ENCODE results near the gene ETV4. TPM values are rescaled to one million over a fixed set of nuclear protein-coding genes. Genes with fewer than 3 reads are reported as not detected.

Gene ETV4
- total and polyA plus RNA-seq, 2 of the 13 experiments (the other 11 are each of a cell fraction or from before 2014, with no cell fraction given), result 128 to 330 TPM

DNA sequence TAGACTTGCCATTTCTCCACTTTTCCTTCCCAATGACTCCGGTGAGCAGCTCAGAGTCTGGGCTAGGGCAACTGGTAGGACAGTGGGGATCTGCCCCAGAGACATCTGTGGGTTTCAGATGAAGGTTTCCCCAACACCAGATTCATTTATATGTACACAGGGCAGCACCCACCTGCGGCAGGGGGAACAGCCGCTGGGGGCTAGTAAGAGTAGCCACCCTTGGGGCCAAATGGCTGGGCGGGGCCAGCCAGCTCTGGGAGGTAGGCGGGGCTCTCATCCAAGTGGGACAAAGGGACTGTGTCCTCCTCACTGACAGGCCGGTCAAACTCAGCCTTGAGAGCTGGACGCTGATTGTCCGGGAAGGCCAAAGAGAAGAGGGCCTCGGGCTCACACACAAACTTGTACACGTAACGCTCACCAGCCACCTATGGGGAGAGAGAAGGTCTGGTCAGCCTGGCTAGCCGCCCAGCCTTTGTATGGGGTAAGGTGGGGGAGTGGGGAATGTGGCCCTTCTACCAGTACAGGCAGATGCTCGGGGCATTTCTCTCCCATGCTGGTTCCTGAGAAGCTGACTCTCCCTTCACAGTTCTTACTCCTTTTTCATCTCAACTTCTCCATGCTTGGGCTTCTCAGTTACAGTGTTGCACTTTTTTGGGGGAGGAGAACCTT is 17.7 kb downstream of the ETV4 start (continued):
- TF ChIP-seq TBL1XR1 (IDR thresholded peaks at IDR 0.05; ENCODE audit: borderline replicate concordance, low read length, partially characterized antibody), result no peak
- no peak for TF ChIP-seq ZNF549 (CRISPR knock-in tag; IDR thresholded peaks at IDR 0.05)
- TF ChIP-seq HCFC1 (IDR thresholded peaks at IDR 0.05; ENCODE audit: low read depth, low read length), result 0 out of 2 replicates have a peak, but pooled peaks have one; percentile 7
- 0 out of 2 replicates have a peak, but pooled peaks have one; percentile 42 for TF ChIP-seq ZNF709 (CRISPR knock-in tag; IDR thresholded peaks at IDR 0.05)
- TF ChIP-seq TCF7 (IDR thresholded peaks at IDR 0.05; ENCODE audit: low read depth), result 0 out of 2 replicates have a peak, but pooled peaks have one; percentile 14
- TF ChIP-seq ZNF333 (CRISPR knock-in tag; IDR thresholded peaks at IDR 0.05; ENCODE audit: borderline replicate concordance), result no peak
- TF ChIP-seq, protein P1, sequence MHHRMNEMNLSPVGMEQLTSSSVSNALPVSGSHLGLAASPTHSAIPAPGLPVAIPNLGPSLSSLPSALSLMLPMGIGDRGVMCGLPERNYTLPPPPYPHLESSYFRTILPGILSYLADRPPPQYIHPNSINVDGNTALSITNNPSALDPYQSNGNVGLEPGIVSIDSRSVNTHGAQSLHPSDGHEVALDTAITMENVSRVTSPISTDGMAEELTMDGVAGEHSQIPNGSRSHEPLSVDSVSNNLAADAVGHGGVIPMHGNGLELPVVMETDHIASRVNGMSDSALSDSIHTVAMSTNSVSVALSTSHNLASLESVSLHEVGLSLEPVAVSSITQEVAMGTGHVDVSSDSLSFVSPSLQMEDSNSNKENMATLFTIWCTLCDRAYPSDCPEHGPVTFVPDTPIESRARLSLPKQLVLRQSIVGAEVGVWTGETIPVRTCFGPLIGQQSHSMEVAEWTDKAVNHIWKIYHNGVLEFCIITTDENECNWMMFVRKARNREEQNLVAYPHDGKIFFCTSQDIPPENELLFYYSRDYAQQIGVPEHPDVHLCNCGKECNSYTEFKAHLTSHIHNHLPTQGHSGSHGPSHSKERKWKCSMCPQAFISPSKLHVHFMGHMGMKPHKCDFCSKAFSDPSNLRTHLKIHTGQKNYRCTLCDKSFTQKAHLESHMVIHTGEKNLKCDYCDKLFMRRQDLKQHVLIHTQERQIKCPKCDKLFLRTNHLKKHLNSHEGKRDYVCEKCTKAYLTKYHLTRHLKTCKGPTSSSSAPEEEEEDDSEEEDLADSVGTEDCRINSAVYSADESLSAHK (CRISPR knock-in tag; IDR thresholded peaks at IDR 0.05; ENCODE audit: borderline replicate concordance), result no peak
- TF ChIP-seq, protein P2, sequence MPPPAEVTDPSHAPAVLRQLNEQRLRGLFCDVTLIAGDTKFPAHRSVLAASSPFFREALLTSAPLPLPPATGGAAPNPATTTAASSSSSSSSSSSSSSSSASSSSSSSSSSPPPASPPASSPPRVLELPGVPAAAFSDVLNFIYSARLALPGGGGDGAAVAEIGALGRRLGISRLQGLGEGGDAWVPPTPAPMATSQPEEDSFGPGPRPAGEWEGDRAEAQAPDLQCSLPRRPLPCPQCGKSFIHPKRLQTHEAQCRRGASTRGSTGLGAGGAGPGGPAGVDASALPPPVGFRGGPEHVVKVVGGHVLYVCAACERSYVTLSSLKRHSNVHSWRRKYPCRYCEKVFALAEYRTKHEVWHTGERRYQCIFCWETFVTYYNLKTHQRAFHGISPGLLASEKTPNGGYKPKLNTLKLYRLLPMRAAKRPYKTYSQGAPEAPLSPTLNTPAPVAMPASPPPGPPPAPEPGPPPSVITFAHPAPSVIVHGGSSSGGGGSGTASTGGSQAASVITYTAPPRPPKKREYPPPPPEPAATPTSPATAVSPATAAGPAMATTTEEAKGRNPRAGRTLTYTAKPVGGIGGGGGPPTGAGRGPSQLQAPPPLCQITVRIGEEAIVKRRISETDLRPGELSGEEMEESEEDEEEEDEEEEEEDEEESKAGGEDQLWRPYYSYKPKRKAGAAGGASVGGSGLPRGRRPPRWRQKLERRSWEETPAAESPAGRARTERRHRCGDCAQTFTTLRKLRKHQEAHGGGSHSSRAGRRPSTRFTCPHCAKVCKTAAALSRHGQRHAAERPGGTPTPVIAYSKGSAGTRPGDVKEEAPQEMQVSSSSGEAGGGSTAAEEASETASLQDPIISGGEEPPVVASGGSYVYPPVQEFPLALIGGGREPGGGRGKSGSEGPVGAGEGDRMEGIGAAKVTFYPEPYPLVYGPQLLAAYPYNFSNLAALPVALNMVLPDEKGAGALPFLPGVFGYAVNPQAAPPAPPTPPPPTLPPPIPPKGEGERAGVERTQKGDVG (CRISPR knock-in tag; IDR thresholded peaks at IDR 0.05; ENCODE audit: borderline replicate concordance), result 0 out of 2 replicates have a peak, but pooled peaks have one; percentile 48
- TF ChIP-seq, protein P3, sequence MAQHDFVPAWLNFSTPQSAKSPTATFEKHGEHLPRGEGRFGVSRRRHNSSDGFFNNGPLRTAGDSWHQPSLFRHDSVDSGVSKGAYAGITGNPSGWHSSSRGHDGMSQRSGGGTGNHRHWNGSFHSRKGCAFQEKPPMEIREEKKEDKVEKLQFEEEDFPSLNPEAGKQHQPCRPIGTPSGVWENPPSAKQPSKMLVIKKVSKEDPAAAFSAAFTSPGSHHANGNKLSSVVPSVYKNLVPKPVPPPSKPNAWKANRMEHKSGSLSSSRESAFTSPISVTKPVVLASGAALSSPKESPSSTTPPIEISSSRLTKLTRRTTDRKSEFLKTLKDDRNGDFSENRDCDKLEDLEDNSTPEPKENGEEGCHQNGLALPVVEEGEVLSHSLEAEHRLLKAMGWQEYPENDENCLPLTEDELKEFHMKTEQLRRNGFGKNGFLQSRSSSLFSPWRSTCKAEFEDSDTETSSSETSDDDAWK (CRISPR knock-in tag; IDR thresholded peaks at IDR 0.05), result no peak
- 0 out of 2 replicates have a peak, but pooled peaks have one; percentile 45 for TF ChIP-seq MEF2D (CRISPR knock-in tag; IDR thresholded peaks at IDR 0.05)
- TF ChIP-seq, protein P4, sequence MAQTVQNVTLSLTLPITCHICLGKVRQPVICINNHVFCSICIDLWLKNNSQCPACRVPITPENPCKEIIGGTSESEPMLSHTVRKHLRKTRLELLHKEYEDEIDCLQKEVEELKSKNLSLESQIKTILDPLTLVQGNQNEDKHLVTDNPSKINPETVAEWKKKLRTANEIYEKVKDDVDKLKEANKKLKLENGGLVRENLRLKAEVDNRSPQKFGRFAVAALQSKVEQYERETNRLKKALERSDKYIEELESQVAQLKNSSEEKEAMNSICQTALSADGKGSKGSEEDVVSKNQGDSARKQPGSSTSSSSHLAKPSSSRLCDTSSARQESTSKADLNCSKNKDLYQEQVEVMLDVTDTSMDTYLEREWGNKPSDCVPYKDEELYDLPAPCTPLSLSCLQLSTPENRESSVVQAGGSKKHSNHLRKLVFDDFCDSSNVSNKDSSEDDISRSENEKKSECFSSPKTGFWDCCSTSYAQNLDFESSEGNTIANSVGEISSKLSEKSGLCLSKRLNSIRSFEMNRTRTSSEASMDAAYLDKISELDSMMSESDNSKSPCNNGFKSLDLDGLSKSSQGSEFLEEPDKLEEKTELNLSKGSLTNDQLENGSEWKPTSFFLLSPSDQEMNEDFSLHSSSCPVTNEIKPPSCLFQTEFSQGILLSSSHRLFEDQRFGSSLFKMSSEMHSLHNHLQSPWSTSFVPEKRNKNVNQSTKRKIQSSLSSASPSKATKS (CRISPR knock-in tag; IDR thresholded peaks at IDR 0.05), result no peak
- TF ChIP-seq, protein P5, sequence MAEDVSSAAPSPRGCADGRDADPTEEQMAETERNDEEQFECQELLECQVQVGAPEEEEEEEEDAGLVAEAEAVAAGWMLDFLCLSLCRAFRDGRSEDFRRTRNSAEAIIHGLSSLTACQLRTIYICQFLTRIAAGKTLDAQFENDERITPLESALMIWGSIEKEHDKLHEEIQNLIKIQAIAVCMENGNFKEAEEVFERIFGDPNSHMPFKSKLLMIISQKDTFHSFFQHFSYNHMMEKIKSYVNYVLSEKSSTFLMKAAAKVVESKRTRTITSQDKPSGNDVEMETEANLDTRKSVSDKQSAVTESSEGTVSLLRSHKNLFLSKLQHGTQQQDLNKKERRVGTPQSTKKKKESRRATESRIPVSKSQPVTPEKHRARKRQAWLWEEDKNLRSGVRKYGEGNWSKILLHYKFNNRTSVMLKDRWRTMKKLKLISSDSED (CRISPR knock-in tag; IDR thresholded peaks at IDR 0.05), result no peak
- TF ChIP-seq, protein P6, sequence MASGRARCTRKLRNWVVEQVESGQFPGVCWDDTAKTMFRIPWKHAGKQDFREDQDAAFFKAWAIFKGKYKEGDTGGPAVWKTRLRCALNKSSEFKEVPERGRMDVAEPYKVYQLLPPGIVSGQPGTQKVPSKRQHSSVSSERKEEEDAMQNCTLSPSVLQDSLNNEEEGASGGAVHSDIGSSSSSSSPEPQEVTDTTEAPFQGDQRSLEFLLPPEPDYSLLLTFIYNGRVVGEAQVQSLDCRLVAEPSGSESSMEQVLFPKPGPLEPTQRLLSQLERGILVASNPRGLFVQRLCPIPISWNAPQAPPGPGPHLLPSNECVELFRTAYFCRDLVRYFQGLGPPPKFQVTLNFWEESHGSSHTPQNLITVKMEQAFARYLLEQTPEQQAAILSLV (CRISPR knock-in tag; IDR thresholded peaks at IDR 0.05; ENCODE audit: borderline replicate concordance), result no peak; the same call in 1 of the 2 replicates
- TF ChIP-seq ZNF451 (CRISPR knock-in tag; IDR thresholded peaks at IDR 0.05), result no peak; the same call in 1 of the 2 replicates
- TF ChIP-seq, protein P7, sequence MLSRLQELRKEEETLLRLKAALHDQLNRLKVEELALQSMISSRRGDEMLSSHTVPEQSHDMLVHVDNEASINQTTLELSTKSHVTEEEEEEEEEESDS (CRISPR knock-in tag; IDR thresholded peaks at IDR 0.05; ENCODE audit: borderline replicate concordance), result no peak
- TF ChIP-seq ZNF20 (CRISPR knock-in tag; IDR thresholded peaks at IDR 0.05), result no peak
